SK-N-SH (cell line): ENCODE measurements around the gene SGPP2. TPM values are rescaled to one million over a fixed set of nuclear protein-coding genes. Genes with fewer than 3 reads are reported as not detected.

ENCODE experiments used
- CTCF ChIA-PET: fragments of 300-600, 350-600 bp; formaldehyde crosslinking; extraction: SDS; loops from one replicate; lab custom pipeline; 2021; lab: Yijun Ruan, JAX
- POLR2A ChIA-PET: fragments of 350-600 bp; sonication (Branson Sonifier 250); formaldehyde crosslinking; extraction: SDS; loops from one replicate; lab custom pipeline; 2020; ENCODE audit warnings: antibody characterized with exemption, inconsistent platforms; lab: Yijun Ruan, JAX
- DNase-seq: peaks from one replicate; pipeline ENCODE4 v3.0.0; 2012
- H2AFZ ChIP-seq: fragments of 200-600 bp; sonication (generic); 2 replicates; pipeline ENCODE4 v1.8.1; 2016; ENCODE audit warnings: antibody characterized with exemption, mild to moderate bottlenecking, low read depth
- H3F3A ChIP-seq: fragments of 200-600 bp; sonication (generic); replicated peaks from 2 replicates; pipeline ENCODE3; 2016; ENCODE audit warnings: antibody characterized with exemption, mild to moderate bottlenecking; ENCODE audit not compliant: insufficient read depth
- H3K27ac ChIP-seq, 2 experiments: fragments of 200-500 bp in 1 of 2; fragments of 200-600 bp in 1 of 2; sonication (Bioruptor generic) in 1 of 2; sonication (generic), shearing (Covaris generic) in 1 of 2; 2 replicates each; pipeline versions ENCODE4 v1.5.1 to v1.6.1; 2014 to 2016; ENCODE audit warnings: low read depth in 2 of 2, inconsistent platforms in 1 of 2, low read length in 1 of 2, mild to moderate bottlenecking in 1 of 2, mixed read lengths in 1 of 2
- H3K27me3 ChIP-seq: fragments of 200-600 bp; sonication (generic), shearing (Covaris generic); 2 replicates; pipeline ENCODE4 v1.6.1; 2016; ENCODE audit warnings: mixed run types; ENCODE audit not compliant: insufficient read depth
- H3K36me3 ChIP-seq, 2 experiments: fragments of 200-500 bp in 1 of 2; fragments of 200-600 bp in 1 of 2; sonication (Bioruptor generic) in 1 of 2; sonication (generic) in 1 of 2; replicated peaks in 1 of 2; 2 replicates each; pipeline versions ENCODE3 to v1.5.1; 2014 to 2016; ENCODE audit warnings: low read length in 1 of 2, mild to moderate bottlenecking in 1 of 2; ENCODE audit not compliant: insufficient read depth in 2 of 2, control insufficient read depth in 1 of 2
- H3K4me1 ChIP-seq, 2 experiments: fragments of 200-500 bp in 1 of 2; fragments of 200-600 bp in 1 of 2; sonication (Bioruptor generic) in 1 of 2; sonication (generic), shearing (Covaris generic) in 1 of 2; 2 replicates each; pipeline versions ENCODE4 v1.5.1 to v1.6.1; 2014 to 2016; ENCODE audit warnings: low read depth in 1 of 2, low read length in 1 of 2, mixed run types in 1 of 2; ENCODE audit not compliant: insufficient read depth in 2 of 2, control insufficient read depth in 1 of 2
- H3K4me2 ChIP-seq: fragments of 200-600 bp; sonication (generic), shearing (Covaris generic); 2 replicates; pipeline ENCODE4 v1.6.1; 2017; ENCODE audit warnings: mixed run types
- H3K4me3 ChIP-seq, 2 experiments: fragments of 200-500 bp in 1 of 2; fragments of 200-600 bp in 1 of 2; sonication (Bioruptor generic) in 1 of 2; sonication (generic), shearing (Covaris generic) in 1 of 2; 2 replicates each; pipeline versions ENCODE4 v1.5.1 to v1.8.1; 2014 to 2016; ENCODE audit warnings: low read depth in 2 of 2, inconsistent platforms in 1 of 2, low read length in 1 of 2, mild to moderate bottlenecking in 1 of 2, mixed read lengths in 1 of 2, moderate library complexity in 1 of 2
- H3K79me2 ChIP-seq: fragments of 200-600 bp; sonication (generic); 2 replicates; pipeline ENCODE4 v1.8.1; 2017; ENCODE audit warnings: mild to moderate bottlenecking; ENCODE audit not compliant: insufficient read depth
- H3K9ac ChIP-seq: fragments of 200-600 bp; sonication (generic); 2 replicates; pipeline ENCODE4 v1.6.1; 2017; ENCODE audit warnings: mixed run types
- H3K9me2 ChIP-seq: fragments of 200-600 bp; sonication (generic); 2 replicates; pipeline ENCODE4 v1.6.1; 2017; ENCODE audit warnings: mixed run types
- H3K9me3 ChIP-seq: fragments of 200-600 bp; sonication (generic); 2 replicates; pipeline ENCODE4 v1.6.1; 2017; ENCODE audit warnings: mixed run types, mild to moderate bottlenecking, moderate library complexity
- H4K20me1 ChIP-seq: fragments of 200-600 bp; sonication (generic); 2 replicates; pipeline ENCODE4 v1.6.1; 2017; ENCODE audit warnings: mild to moderate bottlenecking, mixed run types; ENCODE audit not compliant: insufficient read depth
- FOXJ3 ChIP-seq: sonication (generic); formaldehyde crosslinking; IDR thresholded peaks from 2 replicates; pipeline ENCODE4 v1.5.1; 2020; ENCODE audit warnings: mild to moderate bottlenecking, missing genetic modification reagents
- GABPA ChIP-seq: IDR thresholded peaks from 2 replicates; pipeline ENCODE4 v1.4.0; 2012; ENCODE audit warnings: low read depth, mild to moderate bottlenecking
- MEF2A ChIP-seq: IDR thresholded peaks from 2 replicates; pipeline ENCODE4 v1.4.0; 2012; ENCODE audit warnings: low read depth, borderline replicate concordance
- MXI1 ChIP-seq: IDR thresholded peaks from 2 replicates; pipeline ENCODE4 v1.6.1; 2012; ENCODE audit warnings: mild to moderate bottlenecking, low read depth, low read length, improper control_type of control experiment
- NFIC ChIP-seq: IDR thresholded peaks from 2 replicates; pipeline ENCODE4 v1.4.0; 2012; ENCODE audit warnings: borderline replicate concordance
- POLR2AphosphoS5 ChIP-seq: IDR thresholded peaks from 2 replicates; pipeline ENCODE4 v1.6.1; 2012; ENCODE audit warnings: low read depth, low read length
- RFX5 ChIP-seq: IDR thresholded peaks from 2 replicates; pipeline ENCODE4 v1.6.1; 2012; ENCODE audit warnings: mild to moderate bottlenecking, improper control_type of control experiment, low read length
- RXRA ChIP-seq: IDR thresholded peaks from 2 replicates; pipeline ENCODE4 v1.4.0; 2012; ENCODE audit warnings: low read depth, mild to moderate bottlenecking, borderline replicate concordance
- SMC3 ChIP-seq: IDR thresholded peaks from 2 replicates; pipeline ENCODE4 v1.6.1; 2012; ENCODE audit warnings: low read depth, low read length, improper control_type of control experiment
- TEAD4 ChIP-seq: IDR thresholded peaks from 2 replicates; pipeline ENCODE4 v1.4.0; 2012; ENCODE audit warnings: mild to moderate bottlenecking, borderline replicate concordance; ENCODE audit not compliant: insufficient read depth
- WGBS: methylation state at CpG from one replicate; pipeline ENCODE4 v1.1.6; 2017; ENCODE audit warnings: low lambda C conversion rate; 5-methylcytosine and 5-hydroxymethylcytosine counted together
- polyA plus RNA-seq, 3 experiments: library from polyadenylated mRNA; depleted of rRNA; stranded (reverse); fragments of >200 nt; gene quantifications; 2 replicates each; pipeline ENCODE4 v1.2.3, GENCODE V29; 2012
- TF ChIP-seq, protein P1 (sequence below): IDR thresholded peaks from 2 replicates; pipeline ENCODE4 v1.6.1; 2012; ENCODE audit warnings: mild to moderate bottlenecking, low read depth, low read length, moderate library complexity
- TF ChIP-seq, protein P2 (sequence below): fragments of 150-350 bp; IDR thresholded peaks from 2 replicates; pipeline ENCODE4 v1.6.1; 2016; ENCODE audit warnings: mild to moderate bottlenecking, low read depth, low read length
- TF ChIP-seq, protein P3 (sequence below): IDR thresholded peaks from 2 replicates; pipeline ENCODE4; 2012

Gene SGPP2
- polyA plus RNA-seq, 1 of the 3 experiments (the other 2 are of a cell fraction) = 0.03 TPM

DNA sequence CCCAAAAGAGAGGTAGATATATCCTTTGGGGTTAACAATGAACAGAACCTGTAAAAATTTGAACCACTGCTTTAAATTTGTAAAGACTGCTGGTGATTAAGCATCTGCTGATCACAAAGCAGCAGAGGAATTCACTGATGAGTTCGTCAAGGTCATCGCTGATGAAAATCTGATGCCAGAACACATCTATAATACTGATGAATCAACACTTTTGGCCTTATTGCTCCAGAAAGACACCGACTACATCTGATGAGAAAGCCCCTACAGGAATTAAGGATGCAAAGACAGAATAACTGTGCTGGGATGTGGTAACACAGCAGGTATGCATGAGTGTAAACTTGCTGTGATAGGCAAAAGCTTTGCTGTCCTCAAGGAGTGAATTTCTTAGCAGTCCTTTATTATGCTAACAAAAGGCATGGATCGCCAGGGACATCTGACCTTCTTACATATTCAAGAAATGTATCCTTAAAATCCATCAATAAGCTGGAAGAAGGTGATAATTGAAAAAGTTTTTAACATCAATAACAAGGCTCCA, 30.5 kb upstream of the SGPP2 start:
- H3K27ac ChIP-seq = no peak overlapping the region
- no peaks in the 10 kb centered on the region for H3K9me3 ChIP-seq
- TF ChIP-seq TEAD4 = no peak
- no peak for TF ChIP-seq POLR2AphosphoS5
- 23% methylated on average over 4 of the region's 4 CpGs for WGBS
- H3K27me3 ChIP-seq = no peaks in the 10 kb centered on the region
- H3K4me1 ChIP-seq = peaks cover 0 to 4% of the 10 kb centered on the region in 2 experiments; a peak in 1 of 4 replicates
- H3F3A ChIP-seq = no peaks in the 10 kb centered on the region
- no peak overlapping the region for H2AFZ ChIP-seq
- no peaks in the 10 kb centered on the region for H3K36me3 ChIP-seq
- DNase-seq = no peak
- H4K20me1 ChIP-seq = no peaks in the 10 kb centered on the region
- no peak overlapping the region for H3K4me3 ChIP-seq
- CTCF ChIA-PET = no interaction called here
- no peak overlapping the region for H3K9ac ChIP-seq
- POLR2A ChIA-PET = no interaction called here
- no peak overlapping the region for H3K4me2 ChIP-seq
- no peaks in the 10 kb centered on the region for H3K79me2 ChIP-seq
- no peaks in the 10 kb centered on the region for H3K9me2 ChIP-seq

DNA sequence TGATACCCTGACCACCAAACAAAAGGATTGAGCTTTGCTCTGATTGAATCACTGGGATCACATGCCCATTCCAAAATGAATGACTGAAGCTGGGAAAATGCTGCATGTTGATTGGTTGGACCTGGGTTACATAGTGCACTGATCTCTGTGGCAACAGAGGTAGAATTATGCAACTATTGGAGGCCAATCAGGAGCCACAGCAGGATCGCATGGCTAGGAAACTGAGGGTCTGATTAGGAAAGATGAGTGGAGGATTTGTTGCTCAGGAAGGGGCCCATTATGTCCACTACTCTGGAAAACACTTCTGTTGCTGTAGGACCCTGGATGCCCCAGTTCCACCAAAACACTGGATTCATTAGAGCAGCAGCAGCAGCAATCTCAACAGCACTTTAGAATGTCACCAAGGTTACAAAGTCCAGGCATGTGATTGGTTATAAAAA, 25.9 kb upstream of the SGPP2 start:
- Histone ChIP-seq H3K27me3 (no peaks in the 10 kb centered on the region), H3K27ac (no peak overlapping the region), H3F3A (no peaks in the 10 kb centered on the region), H3K9ac (no peak overlapping the region), H3K4me1 (peaks cover 0 to 4% of the 10 kb centered on the region in 2 experiments; a peak in 2 of 4 replicates), H4K20me1 (no peaks in the 10 kb centered on the region), H3K9me3 (no peaks in the 10 kb centered on the region), H2AFZ (no peak overlapping the region), H3K9me2 (no peaks in the 10 kb centered on the region), H3K4me3 (no peak overlapping the region), H3K79me2 (no peaks in the 10 kb centered on the region), H3K4me2 (no peak overlapping the region), H3K36me3 (no peaks in the 10 kb centered on the region)
- WGBS = 8% methylated on average over 1 of the region's 1 CpG
- no peak for DNase-seq
- ChIA-PET CTCF (no interaction called here), POLR2A (interaction anchor here (1.8 kb wide), 1 partner anchor 78 kb away, joined by 11 read pairs; a partner anchor contains a TSS)
- TF ChIP-seq MEF2A (no peak), NFIC (no peak), RFX5 (0 out of 2 replicates have a peak, but pooled peaks have one; percentile 18)

DNA sequence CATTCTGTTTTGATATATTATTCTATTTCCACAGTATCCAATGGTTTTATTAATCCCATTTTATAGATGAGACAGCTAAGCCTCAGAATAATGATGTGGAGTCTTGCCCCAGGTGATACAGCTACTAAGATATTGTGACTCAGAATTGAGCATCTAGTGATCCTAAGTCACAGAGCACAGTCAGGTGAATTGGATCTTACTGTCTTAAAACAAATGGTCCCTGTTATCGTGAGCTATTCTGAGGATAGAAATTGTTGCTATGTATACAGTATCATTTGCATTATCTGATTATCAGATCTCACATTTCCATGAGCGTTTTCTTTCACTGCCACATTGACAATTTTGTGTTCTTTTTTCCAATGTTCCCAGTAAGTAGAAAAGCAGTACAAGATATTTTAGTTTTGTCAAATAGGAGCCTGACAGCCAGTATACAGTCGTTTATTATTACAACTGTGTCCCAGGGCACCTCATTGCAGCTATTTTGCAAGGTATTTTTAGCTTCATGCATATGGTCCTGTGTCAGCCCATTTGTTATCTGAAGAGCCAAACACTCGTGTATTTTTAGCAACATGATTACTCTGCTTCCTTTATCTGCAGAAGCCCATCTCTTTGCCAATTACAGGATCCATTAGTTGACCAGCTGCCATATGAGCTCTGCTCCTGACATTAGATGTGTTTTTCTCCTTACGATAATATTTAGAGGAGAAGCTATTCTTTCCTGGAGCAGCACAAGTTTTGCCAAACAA, 25.1 kb upstream of the SGPP2 start:
- no peaks in the 10 kb centered on the region for H4K20me1 ChIP-seq
- H2AFZ ChIP-seq = no peak overlapping the region
- H3K4me1 ChIP-seq = peaks cover 0 to 4% of the 10 kb centered on the region in 2 experiments; a peak in 2 of 4 replicates
- POLR2A ChIA-PET = interaction anchor here (0.6 to 1.8 kb wide), 2 partner anchors 8 to 79 kb away, joined by 3 to 11 read pairs; a partner anchor contains a TSS
- H3K27me3 ChIP-seq = no peaks in the 10 kb centered on the region
- CTCF ChIA-PET = interaction anchor here (0.8 to 1.2 kb wide), 3 partner anchors 11 to 85 kb away, joined by 3 to 4 read pairs (median 3); no protein-coding TSS in a partner anchor
- H3K4me2 ChIP-seq = no peak overlapping the region
- no peaks in the 10 kb centered on the region for H3K9me3 ChIP-seq
- H3K27ac ChIP-seq = no peak overlapping the region; a peak in 1 of 4 replicates
- H3K9me2 ChIP-seq = no peaks in the 10 kb centered on the region
- DNase-seq = peak; percentile 32
- 3% methylated on average over 5 of the region's 5 CpGs for WGBS
- H3K79me2 ChIP-seq = no peaks in the 10 kb centered on the region
- H3F3A ChIP-seq = no peaks in the 10 kb centered on the region
- no peak overlapping the region for H3K9ac ChIP-seq
- H3K4me3 ChIP-seq = no peak overlapping the region
- H3K36me3 ChIP-seq = no peaks in the 10 kb centered on the region
- TF ChIP-seq SMC3 (no peak), GABPA (no peak), MEF2A (peak; percentile 22; the same call in 1 of the 2 replicates), RXRA (no peak), FOXJ3 (0 out of 2 replicates have a peak, but pooled peaks have one; percentile 45), TEAD4 (no peak), MXI1 (no peak)
- TF ChIP-seq, protein P1, sequence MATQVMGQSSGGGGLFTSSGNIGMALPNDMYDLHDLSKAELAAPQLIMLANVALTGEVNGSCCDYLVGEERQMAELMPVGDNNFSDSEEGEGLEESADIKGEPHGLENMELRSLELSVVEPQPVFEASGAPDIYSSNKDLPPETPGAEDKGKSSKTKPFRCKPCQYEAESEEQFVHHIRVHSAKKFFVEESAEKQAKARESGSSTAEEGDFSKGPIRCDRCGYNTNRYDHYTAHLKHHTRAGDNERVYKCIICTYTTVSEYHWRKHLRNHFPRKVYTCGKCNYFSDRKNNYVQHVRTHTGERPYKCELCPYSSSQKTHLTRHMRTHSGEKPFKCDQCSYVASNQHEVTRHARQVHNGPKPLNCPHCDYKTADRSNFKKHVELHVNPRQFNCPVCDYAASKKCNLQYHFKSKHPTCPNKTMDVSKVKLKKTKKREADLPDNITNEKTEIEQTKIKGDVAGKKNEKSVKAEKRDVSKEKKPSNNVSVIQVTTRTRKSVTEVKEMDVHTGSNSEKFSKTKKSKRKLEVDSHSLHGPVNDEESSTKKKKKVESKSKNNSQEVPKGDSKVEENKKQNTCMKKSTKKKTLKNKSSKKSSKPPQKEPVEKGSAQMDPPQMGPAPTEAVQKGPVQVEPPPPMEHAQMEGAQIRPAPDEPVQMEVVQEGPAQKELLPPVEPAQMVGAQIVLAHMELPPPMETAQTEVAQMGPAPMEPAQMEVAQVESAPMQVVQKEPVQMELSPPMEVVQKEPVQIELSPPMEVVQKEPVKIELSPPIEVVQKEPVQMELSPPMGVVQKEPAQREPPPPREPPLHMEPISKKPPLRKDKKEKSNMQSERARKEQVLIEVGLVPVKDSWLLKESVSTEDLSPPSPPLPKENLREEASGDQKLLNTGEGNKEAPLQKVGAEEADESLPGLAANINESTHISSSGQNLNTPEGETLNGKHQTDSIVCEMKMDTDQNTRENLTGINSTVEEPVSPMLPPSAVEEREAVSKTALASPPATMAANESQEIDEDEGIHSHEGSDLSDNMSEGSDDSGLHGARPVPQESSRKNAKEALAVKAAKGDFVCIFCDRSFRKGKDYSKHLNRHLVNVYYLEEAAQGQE = no peak
- TF ChIP-seq, protein P2, sequence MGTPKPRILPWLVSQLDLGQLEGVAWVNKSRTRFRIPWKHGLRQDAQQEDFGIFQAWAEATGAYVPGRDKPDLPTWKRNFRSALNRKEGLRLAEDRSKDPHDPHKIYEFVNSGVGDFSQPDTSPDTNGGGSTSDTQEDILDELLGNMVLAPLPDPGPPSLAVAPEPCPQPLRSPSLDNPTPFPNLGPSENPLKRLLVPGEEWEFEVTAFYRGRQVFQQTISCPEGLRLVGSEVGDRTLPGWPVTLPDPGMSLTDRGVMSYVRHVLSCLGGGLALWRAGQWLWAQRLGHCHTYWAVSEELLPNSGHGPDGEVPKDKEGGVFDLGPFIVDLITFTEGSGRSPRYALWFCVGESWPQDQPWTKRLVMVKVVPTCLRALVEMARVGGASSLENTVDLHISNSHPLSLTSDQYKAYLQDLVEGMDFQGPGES = no peak
- TF ChIP-seq, protein P3, sequence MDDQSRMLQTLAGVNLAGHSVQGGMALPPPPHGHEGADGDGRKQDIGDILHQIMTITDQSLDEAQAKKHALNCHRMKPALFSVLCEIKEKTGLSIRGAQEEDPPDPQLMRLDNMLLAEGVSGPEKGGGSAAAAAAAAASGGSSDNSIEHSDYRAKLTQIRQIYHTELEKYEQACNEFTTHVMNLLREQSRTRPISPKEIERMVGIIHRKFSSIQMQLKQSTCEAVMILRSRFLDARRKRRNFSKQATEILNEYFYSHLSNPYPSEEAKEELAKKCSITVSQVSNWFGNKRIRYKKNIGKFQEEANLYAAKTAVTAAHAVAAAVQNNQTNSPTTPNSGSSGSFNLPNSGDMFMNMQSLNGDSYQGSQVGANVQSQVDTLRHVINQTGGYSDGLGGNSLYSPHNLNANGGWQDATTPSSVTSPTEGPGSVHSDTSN = no peak
